ENCODE results near the gene SYTL2.

DNA sequence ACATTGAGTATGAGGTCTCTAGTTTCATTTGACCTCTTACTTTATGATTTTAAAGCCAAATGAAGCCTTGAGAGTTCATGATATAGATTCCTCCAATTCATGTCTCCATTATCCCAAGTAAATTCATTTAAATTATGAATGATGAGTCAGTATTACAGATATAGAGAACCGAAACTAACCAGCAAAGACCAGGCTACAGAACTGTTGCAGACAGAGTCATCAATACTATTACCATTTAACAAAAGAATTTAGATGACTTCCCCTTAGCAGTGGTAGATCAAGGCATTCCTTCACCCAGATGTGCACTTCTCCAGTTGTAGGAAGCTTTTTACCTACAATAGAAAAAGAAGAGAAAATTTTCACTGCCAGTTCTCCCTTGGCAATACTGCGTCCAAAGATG is 113.2 kb downstream of the SYTL2 start:
- TF ChIP-seq TAF1 (IDR thresholded peaks at IDR 0.05; ENCODE audit: low read depth) (no peak), MAX (IDR thresholded peaks at IDR 0.05) (no peak), ZBTB7A (IDR thresholded peaks at IDR 0.05; ENCODE audit: low read depth) (no peak), YY1 (IDR thresholded peaks at IDR 0.05; ENCODE audit: low read depth) (no peak), REST (IDR thresholded peaks at IDR 0.05; ENCODE audit: low read depth) (no peak), USF1 (IDR thresholded peaks at IDR 0.05) (no peak), TCF12 (IDR thresholded peaks at IDR 0.05; ENCODE audit: low read depth) (no peak), EP300 (IDR thresholded peaks at IDR 0.05; ENCODE audit: borderline replicate concordance) (no peak), RAD21 (IDR thresholded peaks at IDR 0.05; ENCODE audit: low read depth) (no peak), TEAD4 (IDR thresholded peaks at IDR 0.05) (no peak), EGR1 (IDR thresholded peaks at IDR 0.05) (no peak), CREB1 (IDR thresholded peaks at IDR 0.05; ENCODE audit: low read depth) (no peak)
